ENCODE data around the gene F8.

Gene F8

GRCh38 chrX:154824638-154825037, 197.9 kb downstream of the F8 start:
- Histone ChIP-seq H3K79me2 (ENCODE audit: insufficient read depth, low read length) (no peaks in the 10 kb centered on the region), H3K27me3 (ENCODE audit: insufficient read depth, low read length, poor library complexity, severe bottlenecking) (no peaks in the 10 kb centered on the region), H3K9me2 (replicated peaks; ENCODE audit: low read depth, low read length) (no peaks in the 10 kb centered on the region), H3K36me3 (ENCODE audit: insufficient read depth, low read length) (no peaks in the 10 kb centered on the region), H3K9me3 (ENCODE audit: insufficient read depth, low read depth, low read length) (no peaks in the 10 kb centered on the region), H3F3A (ENCODE audit: low read depth) (no peaks in the 10 kb centered on the region), H3K4me1 (ENCODE audit: insufficient read depth, low read length, poor library complexity, severe bottlenecking) (no peaks in the 10 kb centered on the region), H2AFZ (ENCODE audit: low read length) (no peak overlapping the region), H3K4me3 (ENCODE audit: low read length, poor library complexity, severe bottlenecking) (no peak overlapping the region), H3K9ac (ENCODE audit: low read depth, low read length, poor library complexity, severe bottlenecking) (no peak overlapping the region), H3K4me2 (ENCODE audit: low read depth, low read length, poor library complexity, severe bottlenecking) (no peak overlapping the region), H4K20me1 (ENCODE audit: insufficient read depth, low read length, poor library complexity, severe bottlenecking) (no peaks in the 10 kb centered on the region)
- TF ChIP-seq CTCF (conservative IDR thresholded peaks at IDR 0.05; ENCODE audit: low read length) (no peak), EZH2phosphoT487 (IDR thresholded peaks at IDR 0.05; ENCODE audit: borderline replicate concordance) (no peak)

DNA sequence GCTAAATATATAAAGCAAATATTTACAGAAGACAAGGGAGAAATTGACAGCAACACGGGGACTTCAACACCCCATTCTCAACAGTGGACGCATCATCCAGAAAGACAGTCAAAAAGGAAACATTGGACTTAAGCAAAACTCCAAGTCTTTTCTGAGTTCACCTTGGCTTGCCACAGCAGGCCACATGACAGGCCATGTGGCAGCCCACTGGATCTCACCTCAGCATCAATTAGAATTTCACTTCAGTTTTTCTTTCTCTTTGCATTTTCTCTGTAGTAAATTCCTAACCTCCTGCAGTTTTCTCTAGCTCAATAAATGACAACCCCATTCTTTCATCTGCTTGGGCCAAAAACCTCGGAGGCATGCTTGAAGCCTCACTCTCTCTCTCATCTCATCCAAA, 200.5 kb downstream of the F8 start:
- H3K9me3 ChIP-seq (ENCODE audit: insufficient read depth, low read depth, low read length): no peaks in the 10 kb centered on the region
- H3K36me3 ChIP-seq (ENCODE audit: insufficient read depth, low read length): no peaks in the 10 kb centered on the region
- TF ChIP-seq EZH2phosphoT487 (IDR thresholded peaks at IDR 0.05; ENCODE audit: borderline replicate concordance): no peak
- TF ChIP-seq CTCF (conservative IDR thresholded peaks at IDR 0.05; ENCODE audit: low read length): no peak
- no peak overlapping the region for H3K4me2 ChIP-seq (ENCODE audit: low read depth, low read length, poor library complexity, severe bottlenecking)
- H3K4me1 ChIP-seq (ENCODE audit: insufficient read depth, low read length, poor library complexity, severe bottlenecking): no peaks in the 10 kb centered on the region
- no peak overlapping the region for H3K9ac ChIP-seq (ENCODE audit: low read depth, low read length, poor library complexity, severe bottlenecking)
- no peaks in the 10 kb centered on the region for H3K9me2 ChIP-seq (replicated peaks; ENCODE audit: low read depth, low read length)
- no peaks in the 10 kb centered on the region for H3K27me3 ChIP-seq (ENCODE audit: insufficient read depth, low read length, poor library complexity, severe bottlenecking)
- H3K79me2 ChIP-seq (ENCODE audit: insufficient read depth, low read length): no peaks in the 10 kb centered on the region
- H3F3A ChIP-seq (ENCODE audit: low read depth): no peaks in the 10 kb centered on the region
- no peak overlapping the region for H3K4me3 ChIP-seq (ENCODE audit: low read length, poor library complexity, severe bottlenecking)
- H4K20me1 ChIP-seq (ENCODE audit: insufficient read depth, low read length, poor library complexity, severe bottlenecking): no peaks in the 10 kb centered on the region
- H2AFZ ChIP-seq (ENCODE audit: low read length): no peak overlapping the region

GRCh38 chrX:154821523-154821922, 201.0 kb downstream of the F8 start:
- Histone ChIP-seq H3K4me3 (ENCODE audit: low read length, poor library complexity, severe bottlenecking) (no peak overlapping the region), H2AFZ (ENCODE audit: low read length) (no peak overlapping the region), H3K36me3 (ENCODE audit: insufficient read depth, low read length) (no peaks in the 10 kb centered on the region), H3K4me2 (ENCODE audit: low read depth, low read length, poor library complexity, severe bottlenecking) (no peak overlapping the region), H3K9ac (ENCODE audit: low read depth, low read length, poor library complexity, severe bottlenecking) (no peak overlapping the region), H3K79me2 (ENCODE audit: insufficient read depth, low read length) (no peaks in the 10 kb centered on the region), H3K27me3 (ENCODE audit: insufficient read depth, low read length, poor library complexity, severe bottlenecking) (no peaks in the 10 kb centered on the region), H3K9me2 (replicated peaks; ENCODE audit: low read depth, low read length) (no peaks in the 10 kb centered on the region), H3K9me3 (ENCODE audit: insufficient read depth, low read depth, low read length) (no peaks in the 10 kb centered on the region), H3F3A (ENCODE audit: low read depth) (no peaks in the 10 kb centered on the region), H4K20me1 (ENCODE audit: insufficient read depth, low read length, poor library complexity, severe bottlenecking) (no peaks in the 10 kb centered on the region), H3K4me1 (ENCODE audit: insufficient read depth, low read length, poor library complexity, severe bottlenecking) (no peaks in the 10 kb centered on the region)
- TF ChIP-seq CTCF (conservative IDR thresholded peaks at IDR 0.05; ENCODE audit: low read length): no peak
- no peak for TF ChIP-seq EZH2phosphoT487 (IDR thresholded peaks at IDR 0.05; ENCODE audit: borderline replicate concordance)
